ENCODE measurements around the gene TCEAL7. TPM values are rescaled to one million over a fixed set of nuclear protein-coding genes. Genes with fewer than 3 reads are reported as not detected.

TCEAL7 gene
- total RNA-seq, 2 experiments from 2014 or later = not detected

- ChIA-PET POLR2A (no interaction called here), CTCF (no interaction called here)
- Mint-ChIP-seq H3K27me3 (peaks cover 48% of the 10 kb centered on the region), H3K27ac (no peak overlapping the region), H3K4me1 (ENCODE audit: low read depth) (peaks cover 5% of the 10 kb centered on the region), H3K4me3 (no peak overlapping the region), H3K36me3 (ENCODE audit: low read depth) (no peaks in the 10 kb centered on the region), H3K9me3 (no peaks in the 10 kb centered on the region)
- H3K4me3 ChIP-seq (ENCODE audit: low read length) = no peak overlapping the region
- intact Hi-C loops (cut with DNase I, micrococcal nuclease) = no loop called here
- H3K36me3 ChIP-seq (ENCODE audit: insufficient read depth, low read length) = no peaks in the 10 kb centered on the region
- no peak overlapping the region for H3K27ac ChIP-seq (ENCODE audit: low read depth in 1 of 2, low read length in 2 of 2)
- peaks cover 4% of the 10 kb centered on the region in 2 experiments for H3K27me3 ChIP-seq (ENCODE audit: control insufficient read depth in 1 of 2, insufficient read depth in 2 of 2, low read length in 2 of 2)
- no peaks in the 10 kb centered on the region for H3K9me3 ChIP-seq (ENCODE audit: control insufficient read depth in 1 of 2, insufficient read depth in 1 of 2, low read length in 2 of 2)
- no peak for DNase-seq
- no peak for TF ChIP-seq CTCF (IDR thresholded peaks at IDR 0.05)
- no peak for ATAC-seq (ENCODE audit: poor library complexity)
- H3K4me1 ChIP-seq (ENCODE audit: insufficient read depth, low read length) = no peaks in the 10 kb centered on the region
These were observed 746 bp downstream of the TCEAL7 start for GRCh38 chrX:103330681-103331288.

GRCh38 chrX:103338663-103339062 is 8.6 kb downstream of the TCEAL7 start:
- no peaks in the 10 kb centered on the region for H3K4me1 ChIP-seq (ENCODE audit: insufficient read depth, low read length)
- H3K27ac ChIP-seq (ENCODE audit: low read depth in 1 of 2, low read length in 2 of 2) = no peak overlapping the region
- Mint-ChIP-seq H3K36me3 (ENCODE audit: low read depth) (no peaks in the 10 kb centered on the region), H3K4me1 (ENCODE audit: low read depth) (no peaks in the 10 kb centered on the region), H3K4me3 (no peak overlapping the region), H3K9me3 (no peaks in the 10 kb centered on the region), H3K27me3 (peaks cover 9% of the 10 kb centered on the region), H3K27ac (no peak overlapping the region)
- TF ChIP-seq CTCF (IDR thresholded peaks at IDR 0.05) = no peak
- ChIA-PET CTCF (no interaction called here), POLR2A (no interaction called here)
- intact Hi-C loops (cut with DNase I, micrococcal nuclease) = no loop called here
- H3K27me3 ChIP-seq (ENCODE audit: control insufficient read depth in 1 of 2, insufficient read depth in 2 of 2, low read length in 2 of 2) = no peaks in the 10 kb centered on the region
- DNase-seq = no peak
- H3K4me3 ChIP-seq (ENCODE audit: low read length) = no peak overlapping the region
- H3K36me3 ChIP-seq (ENCODE audit: insufficient read depth, low read length) = no peaks in the 10 kb centered on the region
- no peak for ATAC-seq (ENCODE audit: poor library complexity)
- H3K9me3 ChIP-seq (ENCODE audit: control insufficient read depth in 1 of 2, insufficient read depth in 1 of 2, low read length in 2 of 2) = no peaks in the 10 kb centered on the region

- no peaks in the 10 kb centered on the region for H3K27me3 ChIP-seq (ENCODE audit: control insufficient read depth in 1 of 2, insufficient read depth in 2 of 2, low read length in 2 of 2)
- H3K9me3 ChIP-seq (ENCODE audit: control insufficient read depth in 1 of 2, insufficient read depth in 1 of 2, low read length in 2 of 2) = no peaks in the 10 kb centered on the region
- no peak overlapping the region for H3K4me3 ChIP-seq (ENCODE audit: low read length)
- Mint-ChIP-seq H3K27me3 (peaks cover 4% of the 10 kb centered on the region), H3K27ac (no peak overlapping the region), H3K4me1 (ENCODE audit: low read depth) (no peaks in the 10 kb centered on the region), H3K36me3 (ENCODE audit: low read depth) (no peaks in the 10 kb centered on the region), H3K4me3 (no peak overlapping the region), H3K9me3 (no peaks in the 10 kb centered on the region)
- CTCF ChIA-PET = interaction anchor here (1.0 to 1.2 kb wide), 2 partner anchors 18 to 122 kb away, joined by 3 read pairs; no protein-coding TSS in a partner anchor
- ATAC-seq (ENCODE audit: poor library complexity) (peak; percentile 48), DNase-seq (peak in 13 of 14 experiments; percentile 5 to 68 (median 29))
- no peaks in the 10 kb centered on the region for H3K4me1 ChIP-seq (ENCODE audit: insufficient read depth, low read length)
- TF ChIP-seq CTCF (IDR thresholded peaks at IDR 0.05) = peak; percentile 58
- intact Hi-C loops (cut with DNase I, micrococcal nuclease) = loop anchor here (1.0 kb wide), 1 partner anchor 121 kb away; no protein-coding TSS in a partner anchor
- no peak overlapping the region for H3K27ac ChIP-seq (ENCODE audit: low read depth in 1 of 2, low read length in 2 of 2)
- no peaks in the 10 kb centered on the region for H3K36me3 ChIP-seq (ENCODE audit: insufficient read depth, low read length)
- POLR2A ChIA-PET = no interaction called here
These were observed 13.1 kb downstream of the TCEAL7 start for GRCh38 chrX:103343105-103343504.

Data from CD4-positive, alpha-beta T cell (primary cell).